SK-N-SH (cell line): Measurements from ENCODE around the gene TOP3B. TPM values are rescaled to one million over a fixed set of nuclear protein-coding genes. Genes with fewer than 3 reads are reported as not detected.

ENCODE experiments used
- CTCF ChIA-PET: fragments of 300-600, 350-600 bp; formaldehyde crosslinking; extraction: SDS; loops from one replicate; lab custom pipeline; 2021; lab: Yijun Ruan, JAX
- POLR2A ChIA-PET: fragments of 350-600 bp; sonication (Branson Sonifier 250); formaldehyde crosslinking; extraction: SDS; loops from one replicate; lab custom pipeline; 2020; ENCODE audit warnings: antibody characterized with exemption, inconsistent platforms; lab: Yijun Ruan, JAX
- DNase-seq: peaks from one replicate; pipeline ENCODE4 v3.0.0; 2012
- H2AFZ ChIP-seq: fragments of 200-600 bp; sonication (generic); 2 replicates; pipeline ENCODE4 v1.8.1; 2016; ENCODE audit warnings: antibody characterized with exemption, mild to moderate bottlenecking, low read depth
- H3F3A ChIP-seq: fragments of 200-600 bp; sonication (generic); replicated peaks from 2 replicates; pipeline ENCODE3; 2016; ENCODE audit warnings: antibody characterized with exemption, mild to moderate bottlenecking; ENCODE audit not compliant: insufficient read depth
- H3K27ac ChIP-seq, 2 experiments: fragments of 200-500 bp in 1 of 2; fragments of 200-600 bp in 1 of 2; sonication (Bioruptor generic) in 1 of 2; sonication (generic), shearing (Covaris generic) in 1 of 2; 2 replicates each; pipeline versions ENCODE4 v1.5.1 to v1.6.1; 2014 to 2016; ENCODE audit warnings: low read depth in 2 of 2, inconsistent platforms in 1 of 2, low read length in 1 of 2, mild to moderate bottlenecking in 1 of 2, mixed read lengths in 1 of 2
- H3K27me3 ChIP-seq: fragments of 200-600 bp; sonication (generic), shearing (Covaris generic); 2 replicates; pipeline ENCODE4 v1.6.1; 2016; ENCODE audit warnings: mixed run types; ENCODE audit not compliant: insufficient read depth
- H3K36me3 ChIP-seq, 2 experiments: fragments of 200-500 bp in 1 of 2; fragments of 200-600 bp in 1 of 2; sonication (Bioruptor generic) in 1 of 2; sonication (generic) in 1 of 2; replicated peaks in 1 of 2; 2 replicates each; pipeline versions ENCODE3 to v1.5.1; 2014 to 2016; ENCODE audit warnings: low read length in 1 of 2, mild to moderate bottlenecking in 1 of 2; ENCODE audit not compliant: insufficient read depth in 2 of 2, control insufficient read depth in 1 of 2
- H3K4me1 ChIP-seq, 2 experiments: fragments of 200-500 bp in 1 of 2; fragments of 200-600 bp in 1 of 2; sonication (Bioruptor generic) in 1 of 2; sonication (generic), shearing (Covaris generic) in 1 of 2; 2 replicates each; pipeline versions ENCODE4 v1.5.1 to v1.6.1; 2014 to 2016; ENCODE audit warnings: low read depth in 1 of 2, low read length in 1 of 2, mixed run types in 1 of 2; ENCODE audit not compliant: insufficient read depth in 2 of 2, control insufficient read depth in 1 of 2
- H3K4me2 ChIP-seq: fragments of 200-600 bp; sonication (generic), shearing (Covaris generic); 2 replicates; pipeline ENCODE4 v1.6.1; 2017; ENCODE audit warnings: mixed run types
- H3K4me3 ChIP-seq, 2 experiments: fragments of 200-500 bp in 1 of 2; fragments of 200-600 bp in 1 of 2; sonication (Bioruptor generic) in 1 of 2; sonication (generic), shearing (Covaris generic) in 1 of 2; 2 replicates each; pipeline versions ENCODE4 v1.5.1 to v1.8.1; 2014 to 2016; ENCODE audit warnings: low read depth in 2 of 2, inconsistent platforms in 1 of 2, low read length in 1 of 2, mild to moderate bottlenecking in 1 of 2, mixed read lengths in 1 of 2, moderate library complexity in 1 of 2
- H3K79me2 ChIP-seq: fragments of 200-600 bp; sonication (generic); 2 replicates; pipeline ENCODE4 v1.8.1; 2017; ENCODE audit warnings: mild to moderate bottlenecking; ENCODE audit not compliant: insufficient read depth
- H3K9ac ChIP-seq: fragments of 200-600 bp; sonication (generic); 2 replicates; pipeline ENCODE4 v1.6.1; 2017; ENCODE audit warnings: mixed run types
- H3K9me2 ChIP-seq: fragments of 200-600 bp; sonication (generic); 2 replicates; pipeline ENCODE4 v1.6.1; 2017; ENCODE audit warnings: mixed run types
- H3K9me3 ChIP-seq: fragments of 200-600 bp; sonication (generic); 2 replicates; pipeline ENCODE4 v1.6.1; 2017; ENCODE audit warnings: mixed run types, mild to moderate bottlenecking, moderate library complexity
- H4K20me1 ChIP-seq: fragments of 200-600 bp; sonication (generic); 2 replicates; pipeline ENCODE4 v1.6.1; 2017; ENCODE audit warnings: mild to moderate bottlenecking, mixed run types; ENCODE audit not compliant: insufficient read depth
- CHD2 ChIP-seq: fragments of 150-350 bp; IDR thresholded peaks from 2 replicates; pipeline ENCODE4 v1.6.1; 2018; ENCODE audit warnings: low read length; ENCODE audit not compliant: partially characterized antibody
- CTCF ChIP-seq: fragments of 200-600 bp; sonication (generic); IDR thresholded peaks from 2 replicates; pipeline ENCODE4 v1.6.1; 2017; ENCODE audit warnings: antibody characterized with exemption, mild to moderate bottlenecking, moderate library complexity
- FOXM1 ChIP-seq: IDR thresholded peaks from 2 replicates; pipeline ENCODE4 v1.4.0; 2012; ENCODE audit warnings: low read depth, mild to moderate bottlenecking
- GABPA ChIP-seq: IDR thresholded peaks from 2 replicates; pipeline ENCODE4 v1.4.0; 2012; ENCODE audit warnings: low read depth, mild to moderate bottlenecking
- JUND ChIP-seq: IDR thresholded peaks from 2 replicates; pipeline ENCODE4 v1.4.0; 2012
- MEF2A ChIP-seq: IDR thresholded peaks from 2 replicates; pipeline ENCODE4 v1.4.0; 2012; ENCODE audit warnings: low read depth, borderline replicate concordance
- POLR2AphosphoS5 ChIP-seq: IDR thresholded peaks from 2 replicates; pipeline ENCODE4 v1.6.1; 2012; ENCODE audit warnings: low read depth, low read length
- RFX5 ChIP-seq: IDR thresholded peaks from 2 replicates; pipeline ENCODE4 v1.6.1; 2012; ENCODE audit warnings: mild to moderate bottlenecking, improper control_type of control experiment, low read length
- YY1 ChIP-seq: IDR thresholded peaks from 2 replicates; pipeline ENCODE4 v1.4.0; 2012; ENCODE audit warnings: low read depth, mild to moderate bottlenecking
- WGBS: methylation state at CpG from one replicate; pipeline ENCODE4 v1.1.6; 2017; ENCODE audit warnings: low lambda C conversion rate; 5-methylcytosine and 5-hydroxymethylcytosine counted together
- polyA plus RNA-seq, 3 experiments: library from polyadenylated mRNA; depleted of rRNA; stranded (reverse); fragments of >200 nt; gene quantifications; 2 replicates each; pipeline ENCODE4 v1.2.3, GENCODE V29; 2012

Gene TOP3B
- polyA plus RNA-seq, 1 of the 3 experiments (the other 2 are of a cell fraction), result 14.4 TPM

DNA sequence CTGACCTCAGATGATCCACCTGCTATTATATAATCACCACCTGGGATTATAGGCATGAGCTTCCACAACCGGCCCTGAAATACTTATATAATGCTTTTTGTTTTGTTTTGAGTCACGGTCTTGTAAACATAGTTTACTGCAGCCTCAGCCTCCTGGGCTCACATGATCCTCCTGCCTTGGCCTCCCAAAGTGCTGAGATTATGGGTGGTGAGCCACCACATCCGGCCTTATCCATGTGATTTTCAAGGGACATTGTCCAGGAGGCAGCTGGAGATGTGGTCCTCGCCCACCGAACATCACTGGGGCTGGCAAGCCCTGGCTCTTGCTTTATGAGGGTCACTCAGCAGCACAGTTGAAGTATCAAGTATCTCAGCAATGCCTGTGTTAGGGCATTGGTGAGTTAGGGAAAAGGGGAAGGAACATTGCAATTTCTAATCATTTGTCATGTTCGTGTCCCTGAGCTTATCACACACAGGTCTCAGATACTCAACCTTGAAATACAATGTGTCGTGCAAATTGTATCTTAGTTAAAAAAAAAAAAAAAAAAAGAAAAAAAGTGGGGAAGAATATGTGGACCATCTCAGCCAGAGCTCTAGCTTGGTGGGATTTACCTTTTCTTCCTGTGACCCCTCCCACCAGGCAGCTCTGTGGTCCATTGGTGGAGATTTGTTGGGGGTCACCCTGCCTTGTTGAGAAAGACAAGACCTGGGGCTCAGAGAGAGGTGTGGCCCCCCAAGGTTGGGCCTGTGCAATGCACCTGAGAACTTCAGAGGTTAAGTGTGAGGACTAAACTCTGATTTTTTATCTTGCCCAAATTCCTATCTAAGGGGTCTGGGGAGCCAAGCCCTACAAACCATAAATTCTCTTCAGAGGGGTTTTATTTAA lies 74.7 kb downstream of the TOP3B start:
- Histone ChIP-seq H3K27me3 (no peaks in the 10 kb centered on the region), H3F3A (no peaks in the 10 kb centered on the region), H2AFZ (no peak overlapping the region), H3K9me2 (no peaks in the 10 kb centered on the region), H3K4me1 (no peaks in the 10 kb centered on the region), H3K79me2 (no peaks in the 10 kb centered on the region), H3K9me3 (no peaks in the 10 kb centered on the region), H3K4me2 (no peak overlapping the region), H3K9ac (no peak overlapping the region), H4K20me1 (no peaks in the 10 kb centered on the region), H3K4me3 (no peak overlapping the region), H3K36me3 (no peaks in the 10 kb centered on the region), H3K27ac (no peak overlapping the region)
- no peak for DNase-seq
- no peak for TF ChIP-seq CHD2
- no peak for TF ChIP-seq YY1
- no peak for TF ChIP-seq GABPA
- no peak for TF ChIP-seq RFX5
- TF ChIP-seq CTCF, result no peak
- TF ChIP-seq MEF2A, result no peak
- no peak for TF ChIP-seq FOXM1
- TF ChIP-seq POLR2AphosphoS5, result no peak
- TF ChIP-seq JUND, result no peak
- ChIA-PET POLR2A (interaction anchor here (0.5 kb wide), 1 partner anchor 14 kb away, joined by 3 read pairs; no protein-coding TSS in a partner anchor), CTCF (interaction anchor here (0.9 to 2.7 kb wide), 4 partner anchors 11 to 65 kb away, joined by 3 to 13 read pairs (median 4); no protein-coding TSS in a partner anchor)
- WGBS, result 86% methylated on average over 7 of the region's 7 CpGs

Other genes starting within 250 kb of the TOP3B start
- gene YPEL1, start 247.0 kb downstream of the TOP3B start, polyA plus RNA-seq (2012; rRNA removed), result 2.4 and 2.7 TPM in 2 replicates
- 25.6 and 34.8 TPM in 2 replicates for gene MAPK1, start 115.1 kb downstream of the TOP3B start, polyA plus RNA-seq (2012; rRNA removed)
- gene PPM1F, start 29.9 kb downstream of the TOP3B start, polyA plus RNA-seq (2012; rRNA removed), result 29.6 and 33.8 TPM in 2 replicates